Lower lobe of right lung (tissue), 2 donors: ENCODE measurements around the gene NOL7. TPM values are rescaled to one million over a fixed set of nuclear protein-coding genes. Genes with fewer than 3 reads are reported as not detected.

ENCODE experiments used
- ATAC-seq, 2 donors: fragments of 200-7000 bp; cut with Tn5 transposase; one replicate each; pipeline ENCODE4 v1.9.1; 2020 to 2022; ENCODE audit warnings: mild to moderate bottlenecking in 2 of 2, moderate library complexity in 2 of 2
- DNase-seq: peaks from one replicate; pipeline ENCODE4 v3.0.0-alpha.2; 2020
- H3K27ac ChIP-seq: fragments of 200-600 bp; one replicate; pipeline ENCODE4 v1.8.0; 2022
- H3K27me3 ChIP-seq: fragments of 200-600 bp; one replicate; pipeline ENCODE4 v1.8.0; 2022; ENCODE audit warnings: low read depth
- H3K36me3 ChIP-seq: fragments of 200-600 bp; one replicate; pipeline ENCODE4 v1.8.0; 2022; ENCODE audit warnings: mild to moderate bottlenecking
- H3K4me1 ChIP-seq: fragments of 200-600 bp; one replicate; pipeline ENCODE4 v1.8.0; 2022
- H3K4me3 ChIP-seq: fragments of 200-600 bp; one replicate; pipeline ENCODE4 v1.8.0; 2022; ENCODE audit warnings: mild to moderate bottlenecking
- H3K9me3 ChIP-seq: fragments of 200-600 bp; one replicate; pipeline ENCODE4 v1.8.0; 2022
- CTCF ChIP-seq: fragments of 200-600 bp; IDR thresholded peaks from one replicate; pipeline ENCODE4 v1.8.0; 2022; ENCODE audit warnings: antibody characterized with exemption, mild to moderate bottlenecking
- intact Hi-C: fragments of 100-400 bp; cut with DNase I; formaldehyde crosslinking; loops from one replicate; pipeline ENCODE4 v1.11.0; 2022
- total RNA-seq: library from RNA; stranded (reverse); fragmentation: NEBNext Ultra II Directional; extraction: Animal tissue kit (Norgen Biotek cat#: 25700); gene quantifications from one replicate; pipeline ENCODE4 v1.2.1, GENCODE V29; 2021
- donor health status: DM: no; HTN: yes; CAD: no; lungs with severe emphysema.

NOL7 gene
- total RNA-seq, 1 donor from 2014 or later: 49.3 TPM

GRCh38 chr6:13611715-13612114, 3.4 kb upstream of the NOL7 start:
- TF ChIP-seq CTCF: no peak
- H3K27ac ChIP-seq: no peak overlapping the region
- peaks cover 17% of the 10 kb centered on the region for H3K4me1 ChIP-seq
- H3K9me3 ChIP-seq: no peaks in the 10 kb centered on the region
- H3K27me3 ChIP-seq: no peaks in the 10 kb centered on the region
- intact Hi-C loops: no loop called here
- H3K4me3 ChIP-seq: no peak overlapping the region
- H3K36me3 ChIP-seq: no peaks in the 10 kb centered on the region
- DNase-seq: no peak
- ATAC-seq: no peak

GRCh38 chr6:13613029-13613594, 2.0 kb upstream of the NOL7 start:
- peaks cover 13% of the 10 kb centered on the region for H3K36me3 ChIP-seq
- ATAC-seq (no peak), DNase-seq (no peak)
- H3K9me3 ChIP-seq: no peaks in the 10 kb centered on the region
- no peak overlapping the region for H3K4me3 ChIP-seq
- H3K27ac ChIP-seq: no peak overlapping the region
- H3K27me3 ChIP-seq: no peaks in the 10 kb centered on the region
- intact Hi-C loops: no loop called here
- no peak for TF ChIP-seq CTCF
- H3K4me1 ChIP-seq: peaks cover 26% of the 10 kb centered on the region

- DNase-seq: peak; percentile 71
- Histone ChIP-seq H3K4me1 (peaks cover 26% of the 10 kb centered on the region), H3K27ac (peak overlapping the region; percentile 93), H3K27me3 (no peaks in the 10 kb centered on the region), H3K4me3 (peak overlapping the region; percentile 88), H3K9me3 (no peaks in the 10 kb centered on the region), H3K36me3 (peaks cover 24% of the 10 kb centered on the region)
- intact Hi-C loops: no loop called here
- peak; percentile 66 to 69 for ATAC-seq
- TF ChIP-seq CTCF: no peak
Observed at GRCh38 chr6:13614126-13614925, 809 bp upstream of the NOL7 start.

GRCh38 chr6:13615792-13616120, 621 bp downstream of the NOL7 start:
- ATAC-seq (peak; percentile 61 to 66), DNase-seq (peak; percentile 72)
- Histone ChIP-seq H3K9me3 (no peaks in the 10 kb centered on the region), H3K36me3 (peaks cover 38% of the 10 kb centered on the region), H3K27me3 (no peaks in the 10 kb centered on the region), H3K4me1 (peaks cover 26% of the 10 kb centered on the region), H3K4me3 (peak overlapping the region; percentile 88), H3K27ac (peak overlapping the region; percentile 93)
- intact Hi-C loops: no loop called here
- TF ChIP-seq CTCF: no peak

- no peak for TF ChIP-seq CTCF
- intact Hi-C loops: no loop called here
- no peaks in the 10 kb centered on the region for H3K9me3 ChIP-seq
- no peak overlapping the region for H3K27ac ChIP-seq
- no peak for ATAC-seq
- H3K4me1 ChIP-seq: peaks cover 26% of the 10 kb centered on the region
- H3K4me3 ChIP-seq: no peak overlapping the region
- DNase-seq: no peak
- peaks cover 51% of the 10 kb centered on the region for H3K36me3 ChIP-seq
- no peaks in the 10 kb centered on the region for H3K27me3 ChIP-seq
Observed at GRCh38 chr6:13617066-13617465, 1.9 kb downstream of the NOL7 start.
